B cell (primary cell): ENCODE measurements around the gene LRRC37A3. TPM values are rescaled to one million over a fixed set of nuclear protein-coding genes. Genes with fewer than 3 reads are reported as not detected.

ENCODE experiments used
- ATAC-seq: fragments of 200-7000 bp; cut with Tn5 transposase; one replicate; pipeline ENCODE4 v1.10.0; 2021; ENCODE audit warnings: low read depth, mild to moderate bottlenecking, moderate number of reproducible peaks, moderate library complexity
- CTCF ChIA-PET: fragments of 350-600 bp; sonication (Branson Sonifier 250); formaldehyde crosslinking; loops from one replicate; lab custom pipeline; 2021; ENCODE audit warnings: antibody characterized with exemption, inconsistent platforms; lab: Charles Lee
- POLR2A ChIA-PET: fragments of 350-600 bp; sonication (Branson Sonifier 250); formaldehyde crosslinking; loops from one replicate; lab custom pipeline; 2021; ENCODE audit warnings: antibody characterized with exemption; lab: Charles Lee
- DNase-seq: peaks from one replicate; pipeline ENCODE4 v3.0.0; 2013
- H2AFZ ChIP-seq: 2 replicates; pipeline ENCODE4 v1.6.1; 2012; ENCODE audit warnings: mild to moderate bottlenecking, low read depth, low read length; ENCODE audit not compliant: insufficient read depth, poor library complexity, severe bottlenecking
- H3K27ac ChIP-seq, 2 donors: 1 replicate in 1 of 2; 2 replicates in 1 of 2; pipeline ENCODE4 v1.5.1; 2012 to 2013; ENCODE audit warnings: low read length in 2 of 2, mild to moderate bottlenecking in 2 of 2, moderate library complexity in 1 of 2
- H3K27me3 ChIP-seq, 4 experiments: fragments of 200-600 bp in 1 of 4; sonication (generic) in 1 of 4; replicated peaks in 1 of 4; 1 replicate in 2 of 4; 2 replicates in 2 of 4; pipeline versions ENCODE4 v1.6.1 to v1.7.0; 2013 to 2016; ENCODE audit warnings: low read length in 3 of 4, mild to moderate bottlenecking in 2 of 4, mixed read lengths in 1 of 4, moderate library complexity in 1 of 4; ENCODE audit not compliant: insufficient read depth in 4 of 4, control insufficient read depth in 3 of 4; ENCODE audit errors: control extremely low read depth in 1 of 4
- H3K36me3 ChIP-seq, 2 experiments: replicated peaks in 1 of 2; 1 replicate in 1 of 2; 2 replicates in 1 of 2; pipeline versions ENCODE4 v1.6.1 to v1.7.1; 2013; ENCODE audit warnings: low read length in 1 of 2; ENCODE audit not compliant: insufficient read depth in 2 of 2, control insufficient read depth in 1 of 2; ENCODE audit errors: control extremely low read depth in 1 of 2, extremely low read depth in 1 of 2
- H3K4me1 ChIP-seq, 2 donors: fragments of 200-600 bp in 1 of 2; sonication (generic) in 1 of 2; 1 replicate in 1 of 2; 2 replicates in 1 of 2; pipeline versions ENCODE4 v1.5.1 to v1.6.1; 2013 to 2017; ENCODE audit warnings: low read length in 2 of 2; ENCODE audit not compliant: control insufficient read depth in 2 of 2, insufficient read depth in 2 of 2
- H3K4me2 ChIP-seq: replicated peaks from 2 replicates; pipeline ENCODE3; 2012; ENCODE audit warnings: mild to moderate bottlenecking, low read depth, low read length; ENCODE audit not compliant: poor library complexity, severe bottlenecking
- H3K4me3 ChIP-seq, 5 experiments: fragments of 200-600 bp in 1 of 5; sonication (generic) in 1 of 5; 1 replicate in 3 of 5; 2 replicates in 2 of 5; pipeline versions ENCODE4 v1.5.1 to v1.7.0; 2011 to 2016; ENCODE audit warnings: low read length in 4 of 5, mild to moderate bottlenecking in 4 of 5, low read depth in 2 of 5, control low read depth in 1 of 5, moderate library complexity in 1 of 5; ENCODE audit not compliant: insufficient read depth in 1 of 5; ENCODE audit errors: control extremely low read depth in 1 of 5, extremely low read depth in 1 of 5
- H3K79me2 ChIP-seq: fragments of 200-600 bp; sonication (generic); one replicate; pipeline ENCODE4 v1.6.0; 2016; ENCODE audit warnings: low read length; ENCODE audit not compliant: control insufficient read depth, insufficient read depth
- H3K9ac ChIP-seq: fragments of 200-600 bp; sonication (generic); 2 replicates; pipeline ENCODE4 v1.6.1; 2017; ENCODE audit warnings: mild to moderate bottlenecking, low read length, moderate library complexity
- H3K9me3 ChIP-seq, 3 donors: one replicate each; pipeline versions ENCODE4 v1.6.1 to v1.7.1; 2013; ENCODE audit warnings: low read length in 2 of 3; ENCODE audit not compliant: control insufficient read depth in 2 of 3, insufficient read depth in 1 of 3; ENCODE audit errors: control extremely low read depth in 1 of 3
- H4K20me1 ChIP-seq: 2 replicates; pipeline ENCODE4 v1.6.0; 2012; ENCODE audit warnings: mild to moderate bottlenecking, low read length; ENCODE audit not compliant: insufficient read depth, control insufficient read depth, poor library complexity, severe bottlenecking
- H3K27ac Mint-ChIP-seq: one replicate; pipeline ENCODE4 v1.8.0; 2021; ENCODE audit warnings: mixed read lengths
- H3K27me3 Mint-ChIP-seq: one replicate; pipeline ENCODE4 v1.8.0; 2021; ENCODE audit warnings: mixed read lengths
- H3K4me1 Mint-ChIP-seq: one replicate; pipeline ENCODE4 v1.8.0; 2021; ENCODE audit warnings: mixed read lengths
- H3K4me3 Mint-ChIP-seq: one replicate; pipeline ENCODE4 v1.8.0; 2021; ENCODE audit warnings: mixed read lengths
- H3K9me3 Mint-ChIP-seq: one replicate; pipeline ENCODE4 v1.8.0; 2022; ENCODE audit warnings: mixed read lengths; ENCODE audit not compliant: insufficient read depth
- EZH2 ChIP-seq: IDR thresholded peaks from 2 replicates; pipeline ENCODE4 v1.6.1; 2012; ENCODE audit warnings: borderline replicate concordance, low read depth, mild to moderate bottlenecking, moderate library complexity, low read length; ENCODE audit not compliant: insufficient read depth, poor library complexity, severe bottlenecking
- WGBS: methylation state at CpG from one replicate; pipeline ENCODE4 v1.1.5; 2013; ENCODE audit warnings: missing lambda C conversion rate; ENCODE audit not compliant: insufficient coverage; 5-methylcytosine and 5-hydroxymethylcytosine counted together
- intact Hi-C: fragments of 100-400 bp; cut with micrococcal nuclease; formaldehyde crosslinking; loops from one replicate; pipeline ENCODE4 v1.10.0; 2022
- polyA plus RNA-seq: library from polyadenylated mRNA; depleted of rRNA; stranded (reverse); fragments of >200 nt; gene quantifications from 2 replicates; pipeline ENCODE4 v1.2.3, GENCODE V29; 2012
- total RNA-seq, 2 donors: library from RNA; stranded (reverse); fragments of 120-200 nt in 1 of 2; gene quantifications; 1 replicate in 1 of 2; 2 replicates in 1 of 2; pipeline versions ENCODE4 v1.2.3 to v1.2.4, GENCODE V29; 2013 to 2022
- TF ChIP-seq, protein P1 (sequence below): fragments of 200-600 bp; IDR thresholded peaks from one replicate; pipeline ENCODE4 v1.8.0; 2022; ENCODE audit warnings: antibody characterized with exemption, mild to moderate bottlenecking

LRRC37A3 gene
- total and polyA plus RNA-seq, 2 donors (not counting 1 experiment from before 2014, with no cell fraction given) = 5.3 to 67.2 TPM

DNA sequence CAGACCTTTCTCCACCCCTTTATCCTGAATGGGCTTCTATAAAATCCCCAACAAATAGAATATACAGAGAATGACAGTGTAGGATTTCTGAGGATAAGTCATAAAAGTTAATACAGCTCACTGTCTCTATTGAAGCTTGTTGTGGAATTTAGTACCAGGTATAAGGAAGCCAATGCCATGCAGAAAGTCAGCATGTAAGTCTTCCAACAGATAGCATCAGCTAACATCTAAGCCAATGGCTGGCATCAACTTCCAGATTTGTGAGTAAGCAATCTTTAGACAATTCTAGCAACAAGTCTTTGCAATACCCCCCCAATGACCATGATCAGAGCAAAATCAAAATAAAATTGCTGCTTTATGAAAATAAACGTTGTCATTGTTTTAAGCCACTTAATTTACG lies 22.5 kb upstream of the LRRC37A3 start:
- CTCF ChIA-PET = interaction anchor here (0.6 to 5.3 kb wide), 7 partner anchors 18 to 522 kb away, joined by 3 to 24 read pairs (median 4); partner anchors contain the start of gene LRRC37A3
- Histone ChIP-seq H3K4me1 (peaks cover 0 to 6% of the 10 kb centered on the region in 2 donors), H3K36me3 (no peaks in the 10 kb centered on the region), H3K9me3 (no peaks in the 10 kb centered on the region), H3K4me3 (no peak overlapping the region), H3K79me2 (no peaks in the 10 kb centered on the region), H2AFZ (no peak overlapping the region), H3K4me2 (no peak overlapping the region), H3K9ac (no peak overlapping the region), H3K27ac (no peak overlapping the region), H3K27me3 (peaks cover 0 to 5% (median 0%) of the 10 kb centered on the region in 4 experiments), H4K20me1 (no peaks in the 10 kb centered on the region)
- POLR2A ChIA-PET = no interaction called here
- intact Hi-C loops = no loop called here
- DNase-seq (no peak), ATAC-seq (no peak)
- H3K4me1 Mint-ChIP-seq = peaks cover 4% of the 10 kb centered on the region
- TF ChIP-seq, protein P1, sequence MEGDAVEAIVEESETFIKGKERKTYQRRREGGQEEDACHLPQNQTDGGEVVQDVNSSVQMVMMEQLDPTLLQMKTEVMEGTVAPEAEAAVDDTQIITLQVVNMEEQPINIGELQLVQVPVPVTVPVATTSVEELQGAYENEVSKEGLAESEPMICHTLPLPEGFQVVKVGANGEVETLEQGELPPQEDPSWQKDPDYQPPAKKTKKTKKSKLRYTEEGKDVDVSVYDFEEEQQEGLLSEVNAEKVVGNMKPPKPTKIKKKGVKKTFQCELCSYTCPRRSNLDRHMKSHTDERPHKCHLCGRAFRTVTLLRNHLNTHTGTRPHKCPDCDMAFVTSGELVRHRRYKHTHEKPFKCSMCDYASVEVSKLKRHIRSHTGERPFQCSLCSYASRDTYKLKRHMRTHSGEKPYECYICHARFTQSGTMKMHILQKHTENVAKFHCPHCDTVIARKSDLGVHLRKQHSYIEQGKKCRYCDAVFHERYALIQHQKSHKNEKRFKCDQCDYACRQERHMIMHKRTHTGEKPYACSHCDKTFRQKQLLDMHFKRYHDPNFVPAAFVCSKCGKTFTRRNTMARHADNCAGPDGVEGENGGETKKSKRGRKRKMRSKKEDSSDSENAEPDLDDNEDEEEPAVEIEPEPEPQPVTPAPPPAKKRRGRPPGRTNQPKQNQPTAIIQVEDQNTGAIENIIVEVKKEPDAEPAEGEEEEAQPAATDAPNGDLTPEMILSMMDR = no peak
- no peak for TF ChIP-seq EZH2
- no peak overlapping the region for H3K4me3 Mint-ChIP-seq
- 100% methylated on average over 1 of the region's 2 CpGs for WGBS
- H3K27ac Mint-ChIP-seq = no peak overlapping the region
- no peaks in the 10 kb centered on the region for H3K9me3 Mint-ChIP-seq
- H3K27me3 Mint-ChIP-seq = no peaks in the 10 kb centered on the region

DNA sequence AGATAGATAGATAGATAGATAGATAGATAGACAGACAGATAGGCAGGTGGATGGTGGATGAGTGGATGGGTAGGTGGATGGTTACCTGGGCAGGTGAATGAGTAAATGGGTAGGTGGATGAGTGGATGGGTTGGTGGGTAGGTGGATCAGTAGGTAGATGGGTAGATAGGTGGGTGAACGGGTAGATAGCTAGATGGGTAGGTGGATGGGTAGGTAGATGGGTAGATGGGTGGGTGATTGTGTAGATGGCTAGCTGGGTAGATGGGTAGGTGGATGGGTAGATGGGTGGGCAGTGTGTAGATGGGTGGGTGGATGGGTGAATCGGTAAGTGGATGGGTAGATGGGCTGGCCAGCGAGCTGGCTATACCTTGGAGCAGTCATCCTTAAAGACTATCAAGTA lies 21.8 kb upstream of the LRRC37A3 start:
- H3K4me2 ChIP-seq = no peak overlapping the region
- POLR2A ChIA-PET = interaction anchor here (0.6 kb wide), 1 partner anchor 1097 kb away, joined by 4 read pairs; no protein-coding TSS in a partner anchor

More for the DNA sequence above, 21.8 kb upstream of the LRRC37A3 start:
- no peak for ATAC-seq
- TF ChIP-seq EZH2 = no peak
- TF ChIP-seq, protein P1 = no peak
- Histone ChIP-seq H4K20me1 (no peaks in the 10 kb centered on the region), H3K27ac (no peak overlapping the region), H2AFZ (no peak overlapping the region), H3K9me3 (no peaks in the 10 kb centered on the region), H3K4me1 (peaks cover 0 to 6% of the 10 kb centered on the region in 2 donors), H3K27me3 (peaks cover 0 to 5% (median 0%) of the 10 kb centered on the region in 4 experiments), H3K79me2 (no peaks in the 10 kb centered on the region), H3K4me3 (no peak overlapping the region), H3K36me3 (no peaks in the 10 kb centered on the region), H3K9ac (no peak overlapping the region)
- Mint-ChIP-seq H3K27ac (no peak overlapping the region), H3K27me3 (no peaks in the 10 kb centered on the region), H3K4me1 (peaks cover 4% of the 10 kb centered on the region), H3K9me3 (no peaks in the 10 kb centered on the region), H3K4me3 (no peak overlapping the region)
- WGBS = 100% methylated on average over 3 of the region's 3 CpGs
- DNase-seq = no peak
- CTCF ChIA-PET = interaction anchor here (0.9 to 5.3 kb wide), 7 partner anchors 19 to 521 kb away, joined by 3 to 24 read pairs (median 4); partner anchors contain the start of gene LRRC37A3
- intact Hi-C loops = no loop called here
